Measurements from ENCODE around the gene MAP3K5.

MAP3K5 gene

DNA sequence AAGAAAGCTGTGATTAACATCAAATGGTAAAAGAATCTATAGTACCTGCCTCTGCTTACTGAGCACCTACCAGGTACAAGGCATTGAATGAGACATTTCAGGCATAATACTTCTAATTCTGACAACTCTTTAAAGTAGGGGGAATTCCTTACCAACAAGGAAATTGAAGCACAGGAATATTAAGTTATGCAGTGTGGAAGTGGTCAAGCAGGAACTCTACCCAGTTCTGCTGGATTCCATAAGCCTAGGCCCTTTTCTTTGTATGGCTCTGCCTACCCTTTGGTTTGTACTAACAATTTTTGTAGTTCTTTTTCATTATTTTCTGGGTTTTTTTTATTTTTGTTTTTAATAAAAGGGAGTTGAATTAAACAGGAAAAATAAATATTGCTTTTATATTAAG lies 114.5 kb downstream of the MAP3K5 start:
- DNase-seq: no peak

DNA sequence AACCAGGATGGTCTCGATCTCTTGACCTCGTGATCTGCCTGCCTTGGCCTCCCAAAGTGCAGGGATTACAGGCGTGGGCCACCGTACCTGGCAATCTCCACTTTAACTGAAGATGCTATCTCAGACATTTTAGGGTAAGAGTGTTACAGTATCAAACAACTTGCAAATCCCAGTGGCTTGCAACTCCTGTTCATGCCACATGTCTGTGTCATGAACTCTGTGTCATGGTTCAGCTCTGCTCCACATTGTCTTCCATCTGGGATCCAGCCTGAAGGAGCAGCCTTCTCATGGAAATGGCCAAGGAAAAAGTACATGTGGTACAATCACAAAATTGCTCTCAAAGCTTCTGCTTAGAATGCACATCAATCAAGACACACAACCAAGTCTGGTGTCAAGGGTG lies 114.9 kb downstream of the MAP3K5 start:
- DNase-seq: no peak

DNA sequence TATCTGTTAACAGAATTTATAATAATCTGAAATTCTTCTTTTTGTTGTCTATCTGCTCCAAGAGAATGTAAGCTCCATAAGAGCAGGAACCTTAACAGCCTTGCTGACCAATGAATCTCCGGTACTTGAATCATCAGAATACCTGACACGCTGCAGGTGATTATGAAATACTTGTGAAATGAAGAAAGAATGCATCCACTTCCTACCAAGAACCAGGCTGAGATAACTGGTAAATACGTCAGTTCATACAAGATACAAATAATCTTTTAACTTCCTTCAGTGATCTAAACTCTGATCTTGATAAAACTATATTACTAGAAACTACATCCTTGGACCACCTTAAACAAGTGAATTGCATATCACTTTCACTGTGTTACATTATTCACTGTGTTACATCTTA lies 116.2 kb downstream of the MAP3K5 start:
- no peak for DNase-seq

DNA sequence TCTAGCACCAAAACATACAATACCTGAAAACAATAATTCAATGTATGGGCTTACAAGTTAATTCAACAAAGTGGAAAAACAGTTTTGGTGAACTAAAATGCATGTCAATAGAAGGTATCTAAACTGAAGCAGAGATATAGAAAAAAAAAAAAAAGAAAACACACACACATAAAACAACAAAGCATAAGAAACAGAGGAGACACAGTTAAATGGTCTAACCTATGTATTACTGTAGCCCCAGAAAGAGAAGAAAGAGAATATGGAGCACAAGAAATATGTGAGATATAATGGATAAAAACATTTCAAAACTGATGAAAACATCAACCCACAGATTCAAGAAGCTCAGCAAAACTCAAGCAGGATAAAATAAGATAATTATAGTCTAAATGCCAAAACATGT lies 118.7 kb downstream of the MAP3K5 start:
- no peak for DNase-seq

DNA sequence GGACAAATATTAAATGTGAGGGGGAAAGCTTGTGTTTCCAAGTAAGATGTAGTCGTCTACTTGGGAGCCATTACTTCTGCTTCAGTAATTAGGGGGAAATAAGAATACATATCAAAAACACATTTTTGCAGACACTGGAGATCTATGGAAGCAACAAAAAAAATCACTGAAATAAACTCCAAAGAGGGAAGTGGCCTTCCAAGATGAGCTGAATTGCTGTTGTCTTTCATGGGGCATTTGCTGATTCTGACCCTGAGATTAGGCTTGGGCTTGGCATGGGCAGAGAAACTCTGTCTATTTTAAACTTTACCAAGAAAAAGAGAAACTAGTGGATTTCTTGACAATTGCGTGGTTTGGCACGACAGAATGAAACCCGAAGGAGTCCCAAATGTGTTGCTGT lies 120.1 kb downstream of the MAP3K5 start:
- no peak for DNase-seq

DNA sequence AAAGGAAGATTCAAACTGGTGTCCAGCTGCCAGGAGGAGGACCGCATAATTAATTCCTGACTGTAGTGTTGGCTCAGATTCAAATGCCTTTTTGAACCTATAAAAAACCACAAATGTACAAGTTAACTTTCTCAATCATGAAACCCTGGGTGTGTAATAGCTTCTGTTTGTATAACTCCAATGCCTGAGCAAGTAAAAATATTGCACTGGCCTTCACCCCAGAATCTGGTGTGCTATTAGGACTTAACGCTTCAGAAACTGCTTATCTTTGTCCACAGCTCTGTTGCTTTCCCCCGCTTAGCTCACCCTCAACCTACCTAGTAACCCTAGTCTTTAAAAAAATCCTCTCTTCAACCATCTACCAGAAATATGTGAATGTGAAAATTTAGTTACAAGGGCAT lies 123.0 kb downstream of the MAP3K5 start:
- no peak for DNase-seq

DNA sequence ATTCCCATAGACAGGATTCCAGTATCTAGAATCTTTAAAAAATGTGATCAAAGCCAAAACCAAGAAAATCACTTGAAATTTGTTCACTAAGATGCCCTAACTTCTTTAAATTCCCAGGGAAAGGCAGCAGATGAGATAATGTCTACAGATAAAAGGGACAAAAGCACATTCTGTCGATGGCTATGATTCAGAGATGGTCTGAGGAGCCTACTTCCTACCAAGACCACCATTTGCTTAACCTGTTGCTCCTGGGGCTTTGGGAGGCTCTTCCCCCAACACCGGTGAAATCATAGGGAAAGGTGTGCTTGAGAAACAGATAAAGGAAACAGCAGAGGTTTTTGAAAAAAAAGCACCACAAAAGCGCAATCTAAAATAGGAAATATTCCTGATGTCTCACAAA lies 123.7 kb downstream of the MAP3K5 start:
- no peak for DNase-seq

DNA sequence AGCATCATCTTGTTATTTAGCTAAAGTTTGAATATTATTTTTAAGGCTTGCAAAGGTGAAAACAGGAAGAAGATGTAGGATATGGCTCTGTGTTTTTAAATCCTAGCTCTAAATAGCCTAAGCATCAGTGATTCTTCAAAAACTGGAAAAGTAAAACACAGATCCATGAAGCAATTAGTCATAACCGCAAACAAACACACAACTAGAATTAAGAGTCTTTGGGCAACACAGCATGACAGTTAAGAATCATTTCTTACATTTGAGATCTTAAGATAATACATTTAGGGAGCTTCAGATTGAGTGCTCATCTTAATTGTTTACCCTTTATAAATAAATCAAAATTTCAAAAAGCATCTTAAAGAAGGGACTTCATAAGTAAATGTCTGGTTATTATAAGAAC lies 126.2 kb downstream of the MAP3K5 start:
- DNase-seq: no peak

DNA sequence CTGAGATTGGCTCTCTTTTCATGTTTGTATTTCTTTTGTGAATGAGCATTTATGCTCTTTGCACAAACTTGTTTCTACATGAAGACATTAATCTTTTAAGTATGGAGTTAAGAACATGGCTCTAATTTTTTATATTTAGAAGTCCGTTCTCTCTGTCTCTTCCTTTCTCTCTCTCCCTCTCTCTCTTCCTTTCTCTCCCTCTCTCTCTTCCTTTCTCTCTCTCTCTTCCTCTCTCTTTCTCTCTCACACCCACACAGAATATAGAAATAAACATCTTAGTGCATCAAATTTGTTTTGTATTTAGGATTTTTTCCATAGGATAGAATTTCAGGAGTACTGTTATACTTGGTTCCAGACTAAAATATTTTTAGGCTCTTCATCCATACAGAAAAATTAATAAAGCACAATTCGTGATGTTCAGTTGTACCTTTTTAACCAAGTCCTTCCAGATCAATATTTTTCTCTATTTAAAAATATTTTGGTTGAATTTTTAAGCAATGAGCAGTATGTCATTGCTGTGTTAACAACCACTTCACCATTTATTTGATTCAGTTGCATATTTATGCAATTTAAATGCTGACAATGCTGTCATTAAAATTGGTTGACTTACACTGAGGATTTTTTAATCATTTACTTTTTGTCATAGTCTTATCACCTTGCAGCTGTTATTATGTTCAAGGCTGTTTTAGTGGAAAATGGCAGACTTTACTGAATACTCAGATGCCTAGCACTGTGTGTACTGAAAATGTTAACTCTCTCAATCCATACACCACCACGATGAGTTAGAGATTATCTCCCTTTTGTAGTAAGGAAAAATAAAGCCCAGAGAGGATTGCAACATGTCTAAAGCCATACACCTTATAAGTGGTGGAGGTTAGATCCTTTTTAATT lies 129.7 kb downstream of the MAP3K5 start:
- DNase-seq: no peak

DNA sequence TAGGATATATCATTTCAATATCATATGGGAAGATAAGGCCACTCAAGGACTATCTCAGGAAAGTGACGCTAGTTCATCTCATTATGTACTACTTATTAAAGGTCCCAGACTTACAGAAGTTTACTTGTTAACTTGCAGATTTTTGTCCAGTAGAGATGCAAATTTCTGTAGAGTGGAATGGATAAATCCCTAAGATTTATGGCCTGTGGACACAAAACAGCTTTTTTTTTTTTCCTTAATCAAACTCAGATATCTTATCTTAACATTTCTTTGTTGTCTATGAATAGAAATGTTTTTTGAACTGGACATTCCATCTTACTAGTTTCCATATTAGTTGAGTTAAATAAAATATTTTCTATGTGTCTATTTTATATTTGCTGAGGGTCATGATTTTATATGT lies 131.6 kb downstream of the MAP3K5 start:
- no peak for DNase-seq

DNA sequence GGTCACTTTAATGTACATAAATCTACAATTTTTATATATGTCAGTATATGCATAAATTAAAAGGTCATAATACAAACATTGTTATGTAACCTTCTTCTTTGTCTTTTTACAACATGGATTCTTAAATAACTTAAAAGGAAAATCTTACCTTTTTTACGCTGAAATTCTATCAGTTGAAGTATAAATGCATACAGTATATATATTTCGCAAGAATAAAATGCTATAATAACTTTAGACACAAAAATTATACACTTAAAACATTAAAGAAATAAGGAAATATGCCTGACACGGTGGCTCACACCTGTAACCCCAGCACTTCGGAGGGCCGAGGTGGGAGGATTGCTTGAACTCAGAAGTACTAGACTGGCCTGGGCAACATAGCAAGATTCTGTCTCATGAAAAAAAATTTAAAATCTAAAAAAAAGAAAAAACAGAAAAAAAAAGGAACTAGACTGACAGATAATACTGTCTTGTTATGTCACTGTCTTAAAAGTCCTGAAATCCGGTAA lies 132.2 kb downstream of the MAP3K5 start:
- no peak for DNase-seq

DNA sequence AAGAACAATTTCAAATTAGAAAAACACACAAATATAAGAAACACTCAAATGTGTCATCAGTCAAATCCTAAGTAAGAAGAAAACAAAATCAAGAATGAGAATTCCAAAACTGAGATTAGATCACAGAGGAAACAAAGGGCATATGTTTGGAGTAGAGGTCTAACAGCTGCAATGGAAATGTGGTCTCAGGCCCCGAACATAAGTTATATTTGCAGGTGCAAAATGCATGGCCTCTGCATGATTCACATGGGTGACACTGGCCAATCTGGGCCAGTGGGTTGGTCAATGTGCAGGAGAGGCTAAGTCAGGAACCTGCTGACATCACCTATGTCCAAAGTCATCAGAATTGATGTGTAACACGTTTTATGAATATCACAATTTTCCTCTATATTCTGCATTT lies 133.6 kb downstream of the MAP3K5 start:
- no peak for DNase-seq

DNA sequence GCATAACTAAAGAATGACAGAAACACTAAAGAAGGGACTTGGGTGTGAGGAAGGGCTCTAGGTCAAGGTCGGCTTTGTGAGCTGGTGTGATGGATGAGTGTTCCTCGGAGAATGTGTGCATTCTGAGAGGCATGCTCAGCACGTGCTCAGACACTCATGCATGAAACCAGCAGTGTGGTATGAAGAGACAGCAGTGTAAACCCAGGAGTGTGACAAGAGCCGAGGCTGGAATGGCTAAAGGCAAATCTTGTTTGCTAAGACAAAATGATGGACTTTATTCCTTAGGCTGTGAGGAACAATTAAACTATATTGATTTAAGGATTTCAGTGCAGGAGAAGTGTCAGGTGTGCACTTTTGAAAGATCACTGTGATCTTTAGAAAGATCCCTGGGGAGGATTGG lies 134.6 kb downstream of the MAP3K5 start:
- no peak for DNase-seq

DNA sequence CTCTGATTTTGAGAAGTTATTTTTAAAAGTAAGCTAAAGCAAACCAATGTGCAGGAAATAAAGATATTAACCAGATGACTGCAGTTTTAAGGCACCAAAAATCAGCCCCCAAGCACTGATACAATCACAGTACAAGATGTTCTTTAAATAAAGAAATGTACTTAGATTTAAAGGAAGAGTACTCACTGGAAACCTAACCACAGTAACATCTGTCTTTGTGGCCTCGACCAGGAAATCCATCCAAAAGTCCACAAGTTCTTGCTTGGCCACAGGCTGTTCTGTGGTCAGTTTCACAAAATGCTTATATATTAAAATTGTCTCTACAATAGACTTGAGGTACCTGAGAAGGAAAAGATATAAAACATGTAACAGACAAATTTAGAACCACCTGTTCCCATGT lies 136.2 kb downstream of the MAP3K5 start:
- DNase-seq: no peak

DNA sequence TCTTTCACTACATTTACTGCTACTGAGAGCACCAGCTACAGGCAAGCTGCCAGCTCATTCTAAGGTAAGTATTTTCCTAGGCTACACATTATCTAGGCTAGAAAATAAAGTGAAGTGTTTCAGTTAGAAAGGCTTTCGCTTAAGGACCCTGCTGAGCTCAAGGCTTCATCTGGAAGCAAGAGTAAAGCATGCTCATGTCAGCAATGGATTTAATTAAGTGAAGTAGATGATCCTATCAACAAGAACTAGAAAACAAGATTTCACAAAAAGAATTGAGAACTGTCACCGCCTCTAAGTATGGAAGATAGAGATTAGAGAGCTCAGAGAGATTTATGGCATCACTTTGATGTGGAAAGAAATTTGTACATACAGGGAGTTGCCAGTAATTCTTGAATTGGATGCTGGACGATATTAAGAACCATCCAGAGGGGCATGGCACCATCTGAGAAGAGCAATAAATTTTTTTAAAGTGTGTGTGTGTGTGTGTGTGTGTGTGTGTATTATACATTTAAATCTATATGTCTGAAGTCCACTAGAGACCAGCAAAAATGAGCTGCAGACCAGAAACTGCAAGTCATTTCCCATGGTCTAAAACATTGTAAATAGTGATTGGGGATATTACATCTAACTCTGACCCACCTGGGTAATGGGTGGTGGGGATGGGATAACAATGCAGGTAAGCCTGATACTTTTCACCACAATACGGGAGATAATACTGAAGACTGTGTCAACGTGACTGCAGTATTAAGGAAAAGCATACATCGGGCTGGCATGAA lies 136.8 kb downstream of the MAP3K5 start:
- no peak for DNase-seq

DNA sequence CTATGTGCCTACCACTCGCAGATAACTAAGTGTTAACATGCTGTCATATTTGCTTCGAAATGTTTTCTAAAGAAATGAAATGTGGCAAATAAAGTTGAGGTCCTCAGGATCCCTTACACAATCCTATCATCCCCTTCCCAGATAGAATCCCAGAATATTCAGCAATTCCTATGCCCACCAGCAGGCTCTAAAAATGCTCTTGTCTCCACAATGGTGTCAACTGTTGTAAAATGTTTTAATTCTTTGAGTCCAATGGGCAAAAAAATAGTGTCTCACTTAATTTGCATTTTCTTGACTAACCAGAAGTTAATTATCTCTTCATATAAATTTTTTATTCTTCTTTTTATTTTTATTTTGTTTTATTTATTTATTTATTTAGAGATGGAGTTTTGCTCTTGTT lies 138.2 kb downstream of the MAP3K5 start:
- no peak for DNase-seq

DNA sequence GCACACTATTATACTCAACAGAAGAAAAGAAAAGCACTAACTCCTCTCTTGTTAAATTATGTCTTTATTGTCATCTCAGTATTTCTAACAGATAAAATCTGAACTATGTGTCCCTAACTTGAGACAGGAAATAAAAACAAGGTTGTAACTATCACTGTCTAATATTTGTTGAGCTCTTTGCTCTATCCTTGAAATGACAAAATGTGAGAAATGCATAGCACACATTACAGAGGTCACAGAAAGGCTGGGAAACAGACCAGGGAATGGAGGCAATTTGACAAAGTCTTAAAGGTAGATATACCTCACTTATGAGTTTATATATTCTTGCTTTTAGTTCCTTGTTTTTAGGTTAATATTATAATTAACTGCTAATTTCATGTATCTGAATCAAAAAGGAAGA lies 139.6 kb downstream of the MAP3K5 start:
- no peak for DNase-seq

DNA sequence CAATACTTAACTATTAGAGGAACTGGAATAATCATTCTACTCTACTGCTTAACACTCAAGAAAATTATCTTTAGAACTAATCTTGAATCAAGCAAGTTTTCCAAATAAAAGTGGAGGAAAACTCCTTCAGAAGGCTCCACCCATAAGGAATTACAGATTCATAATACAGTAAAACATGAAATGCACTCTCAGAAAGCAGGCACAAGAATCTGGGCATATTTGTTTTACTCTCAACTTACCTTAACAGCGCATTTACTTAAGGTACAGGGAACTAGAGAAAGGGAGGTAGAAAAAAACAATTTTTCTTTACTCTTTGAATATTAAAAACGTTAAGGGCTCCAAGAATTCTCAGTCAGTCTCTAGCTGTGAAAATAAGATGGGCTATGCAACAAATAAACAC lies 140.3 kb downstream of the MAP3K5 start:
- no peak for DNase-seq

DNA sequence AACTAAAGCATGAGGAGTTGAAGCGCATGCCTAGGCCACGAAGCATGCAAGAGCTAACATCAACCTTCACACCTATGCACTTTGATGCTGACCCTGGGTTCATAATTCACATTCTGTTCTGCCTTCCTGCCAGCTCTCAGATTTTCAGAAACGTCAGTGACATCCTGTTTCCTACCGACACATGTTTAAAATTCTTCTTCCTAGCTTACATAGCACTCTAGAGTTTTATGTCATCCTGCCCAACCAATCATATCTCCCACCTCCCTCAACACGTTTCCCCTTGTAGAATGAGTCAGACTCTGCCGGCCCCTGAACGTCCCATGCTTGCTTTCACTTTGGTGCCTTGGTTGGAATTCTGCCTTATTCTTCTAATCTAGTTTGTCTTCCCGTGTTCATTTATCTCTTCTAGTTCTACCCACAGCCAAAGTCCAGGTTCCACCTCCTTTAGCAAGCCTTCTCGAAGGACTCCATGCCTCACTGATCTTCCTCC lies 144.9 kb downstream of the MAP3K5 start:
- DNase-seq: peak; percentile 21

DNA sequence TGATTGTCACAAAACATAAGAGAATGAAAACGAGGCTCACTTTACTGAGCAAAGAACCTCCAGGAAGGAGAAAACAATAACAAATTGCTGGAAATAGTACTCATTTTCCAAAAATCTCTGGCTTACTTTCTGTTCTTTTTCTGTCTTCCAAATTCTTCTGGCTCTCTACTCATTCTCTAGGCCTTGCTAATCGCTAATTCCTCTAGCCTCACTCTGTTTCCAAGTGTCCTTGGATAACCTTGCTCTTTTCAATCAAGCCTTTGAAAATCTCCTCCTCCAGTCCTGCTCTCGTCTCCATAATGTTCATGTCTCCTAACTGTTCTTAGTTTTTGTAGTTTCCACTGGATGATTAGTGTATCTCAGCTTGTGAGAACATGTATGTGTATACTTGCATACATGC lies 145.9 kb downstream of the MAP3K5 start:
- DNase-seq: no peak

DNA sequence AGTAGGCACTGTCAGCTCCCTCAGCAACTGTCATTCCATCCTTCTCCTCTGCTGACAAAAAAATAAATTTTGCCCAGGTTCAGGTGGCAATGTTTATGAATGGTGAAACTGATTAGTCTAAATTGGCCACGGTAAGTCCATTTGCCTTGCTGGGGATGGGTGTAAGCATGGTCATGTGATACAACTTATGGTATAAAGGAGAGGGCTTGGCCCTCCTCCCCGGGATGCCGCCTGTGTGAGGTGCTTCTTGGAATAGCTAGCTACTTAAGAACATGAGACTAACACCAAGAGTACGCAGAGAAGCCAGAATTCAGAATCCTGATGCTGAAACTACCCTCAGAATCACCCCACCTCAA lies 147.7 kb downstream of the MAP3K5 start:
- no peak for DNase-seq

DNA sequence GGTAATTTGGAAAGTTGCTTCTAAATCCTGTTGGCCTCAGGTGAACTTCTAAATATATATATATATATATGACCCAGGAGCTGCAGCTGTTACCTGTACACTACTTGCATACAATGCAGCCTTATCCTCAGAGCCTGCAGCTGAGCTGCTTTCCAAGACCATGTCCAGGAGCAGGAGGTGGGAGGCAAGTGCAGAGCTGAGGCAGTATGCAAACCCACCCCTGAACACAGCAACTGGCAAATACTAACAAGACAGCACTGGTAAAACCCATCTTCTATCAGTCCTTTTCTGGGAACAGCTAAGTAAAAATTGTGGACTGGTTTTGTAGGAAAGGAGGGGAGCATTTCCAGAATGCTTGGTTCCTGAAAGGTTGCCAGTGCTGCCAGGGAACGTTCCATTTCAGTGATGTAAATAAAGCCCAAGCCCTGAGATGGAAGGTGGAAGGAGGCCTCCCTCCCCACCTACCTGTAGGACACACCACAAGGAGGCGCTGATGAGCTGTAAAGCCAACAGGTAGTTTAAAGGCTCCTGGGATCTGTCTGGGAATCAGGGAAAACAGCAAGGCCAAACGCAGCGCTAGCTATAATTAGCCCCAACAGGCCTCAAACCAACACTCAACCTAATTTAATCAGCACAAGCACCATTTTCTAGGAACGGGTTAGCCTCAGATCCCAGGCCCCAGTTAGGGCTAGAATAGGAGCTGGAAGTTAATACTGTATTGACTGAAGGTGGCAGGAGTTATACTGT lies 148.3 kb downstream of the MAP3K5 start:
- DNase-seq: peak; percentile 80

DNA sequence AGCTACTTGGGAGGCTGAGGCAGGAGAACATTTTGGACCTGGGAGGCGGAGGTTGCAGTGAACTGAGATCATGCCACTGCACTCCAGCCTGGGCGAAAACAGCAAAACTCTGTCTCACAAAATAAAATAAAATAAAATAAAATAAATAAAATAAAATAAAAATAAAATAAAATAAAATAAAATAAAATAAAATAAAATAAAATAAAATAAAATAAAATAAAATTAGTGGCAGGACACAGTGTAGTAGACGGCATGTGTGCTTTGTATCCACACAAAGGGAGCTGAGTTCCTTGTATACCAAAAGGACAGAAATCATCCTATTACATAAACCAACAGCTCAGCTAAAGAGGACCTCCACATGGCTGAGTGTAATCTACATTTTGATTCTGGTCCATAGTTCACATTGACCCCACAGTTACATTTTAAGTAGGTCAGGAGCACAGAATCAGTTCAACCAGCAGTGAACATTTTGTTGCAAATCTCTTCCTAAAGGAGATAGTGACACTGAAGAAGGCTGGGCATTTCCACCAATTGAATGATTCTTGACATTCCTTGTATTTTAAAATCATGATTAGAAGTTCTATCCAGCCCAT lies 150.3 kb downstream of the MAP3K5 start:
- DNase-seq: no peak
